GM23338 (cell line): ENCODE data around the gene COL18A1. TPM values are rescaled to one million over a fixed set of nuclear protein-coding genes. Genes with fewer than 3 reads are reported as not detected.

Experiments
- ATAC-seq: fragments of 200-7000 bp; cut with Tn5 transposase; 3 replicates; pipeline ENCODE4 v1.9.1; 2020
- DNase-seq: peaks from one replicate; pipeline ENCODE4 v3.0.0-alpha.2; 2015; ENCODE audit warnings: low spot score
- H2AFZ ChIP-seq: fragments of 200-600 bp; sonication (generic); 2 replicates; pipeline ENCODE4 v1.8.0; 2016; ENCODE audit warnings: antibody characterized with exemption, mild to moderate bottlenecking, moderate library complexity
- H3F3A ChIP-seq: fragments of 200-600 bp; sonication (generic); replicated peaks from 2 replicates; pipeline ENCODE4 v1.8.0; 2017; ENCODE audit warnings: antibody characterized with exemption, mixed run types, low read depth
- H3K27ac ChIP-seq: fragments of 200-600 bp; sonication (generic); 2 replicates; pipeline ENCODE4 v1.6.1; 2016; ENCODE audit warnings: low read depth
- H3K27me3 ChIP-seq: fragments of 200-600 bp; sonication (generic); 2 replicates; pipeline ENCODE4 v1.8.0; 2016; ENCODE audit warnings: mild to moderate bottlenecking, mixed run types, moderate library complexity; ENCODE audit not compliant: insufficient read depth
- H3K36me3 ChIP-seq: fragments of 200-600 bp; sonication (generic); 2 replicates; pipeline ENCODE4 v1.8.0; 2016; ENCODE audit warnings: mild to moderate bottlenecking; ENCODE audit not compliant: insufficient read depth
- H3K4me1 ChIP-seq: fragments of 200-600 bp; sonication (generic); 2 replicates; pipeline ENCODE4 v1.8.0; 2016; ENCODE audit warnings: mild to moderate bottlenecking, moderate library complexity; ENCODE audit not compliant: insufficient read depth
- H3K4me2 ChIP-seq: fragments of 200-600 bp; sonication (generic); 2 replicates; pipeline ENCODE4 v1.7.1; 2017; ENCODE audit warnings: mixed run types
- H3K4me3 ChIP-seq: fragments of 200-600 bp; sonication (generic); 2 replicates; pipeline ENCODE4 v1.6.1; 2016; ENCODE audit warnings: mixed run types
- H3K79me2 ChIP-seq: fragments of 200-600 bp; sonication (generic); replicated peaks from 2 replicates; pipeline ENCODE4 v1.8.0; 2017; ENCODE audit warnings: mild to moderate bottlenecking; ENCODE audit not compliant: insufficient read depth
- H3K9me2 ChIP-seq: fragments of 200-600 bp; sonication (generic); 2 replicates; pipeline ENCODE4 v1.8.0; 2017; ENCODE audit not compliant: insufficient read depth
- H4K20me1 ChIP-seq: fragments of 200-600 bp; sonication (generic); replicated peaks from 2 replicates; pipeline ENCODE4 v1.8.0; 2017; ENCODE audit warnings: mild to moderate bottlenecking; ENCODE audit not compliant: insufficient read depth
- H3K27ac Mint-ChIP-seq: 2 replicates; pipeline ENCODE4 v1.8.0; 2020; ENCODE audit warnings: inconsistent platforms, mild to moderate bottlenecking, moderate library complexity, mixed read lengths
- H3K27me3 Mint-ChIP-seq: 3 replicates; pipeline ENCODE4 v1.8.0; 2022; ENCODE audit warnings: low read depth, mild to moderate bottlenecking, moderate library complexity, mixed read lengths, inconsistent platforms; ENCODE audit not compliant: insufficient read depth, poor library complexity
- H3K36me3 Mint-ChIP-seq: 3 replicates; pipeline ENCODE4 v1.8.0; 2021; ENCODE audit warnings: low read depth, mild to moderate bottlenecking, inconsistent platforms, moderate library complexity, mixed read lengths
- H3K4me1 Mint-ChIP-seq: 3 replicates; pipeline ENCODE4 v1.8.0; 2020; ENCODE audit warnings: mild to moderate bottlenecking, inconsistent platforms, mixed read lengths
- H3K4me3 Mint-ChIP-seq: 3 replicates; pipeline ENCODE4 v1.8.0; 2021; ENCODE audit warnings: moderate library complexity, mild to moderate bottlenecking, inconsistent platforms, mixed read lengths
- H3K9me3 Mint-ChIP-seq: 3 replicates; pipeline ENCODE4 v1.8.0; 2020; ENCODE audit warnings: moderate library complexity, mild to moderate bottlenecking, inconsistent platforms, mixed read lengths
- NANOG ChIP-seq: IDR thresholded peaks from 2 replicates; pipeline ENCODE4 v1.6.1; 2016; ENCODE audit warnings: antibody characterized with exemption, borderline replicate concordance
- STAT1 ChIP-seq: IDR thresholded peaks from one replicate; pipeline ENCODE4 v1.6.1; 2016; ENCODE audit warnings: antibody characterized with exemption; ENCODE audit not compliant: unreplicated experiment
- ZNF114 ChIP-seq: fragments of 250-450 bp; sonication (Bioruptor Pico); IDR thresholded peaks from 2 replicates; pipeline ENCODE4 v1.5.0; 2020; ENCODE audit warnings: mild to moderate bottlenecking, moderate library complexity
- polyA plus RNA-seq: library from polyadenylated mRNA; unstranded; fragments of >200 nt; fragmentation: Nextera tagmentation; extraction: Ambion mirVana; gene quantifications from 2 replicates; pipeline ENCODE4 v1.2.1, GENCODE V29; 2016
- total RNA-seq: library from RNA; depleted of rRNA; stranded (reverse); fragments of >200 nt; shearing (Covaris generic); gene quantifications from 2 replicates; pipeline ENCODE4 v1.2.3, GENCODE V29; 2014
- TF ChIP-seq, protein P1 (sequence below): fragments of 250-450 bp; sonication (Bioruptor Pico); IDR thresholded peaks from 2 replicates; pipeline ENCODE4 v1.5.0; 2020; ENCODE audit warnings: mild to moderate bottlenecking, moderate library complexity
- TF ChIP-seq, protein P2 (sequence below): IDR thresholded peaks from 2 replicates; pipeline ENCODE4 v1.6.1; 2016; ENCODE audit warnings: antibody characterized with exemption

Gene COL18A1
- total and polyA plus RNA-seq, 2 experiments from 2014 or later: 38.4 to 430 TPM

DNA sequence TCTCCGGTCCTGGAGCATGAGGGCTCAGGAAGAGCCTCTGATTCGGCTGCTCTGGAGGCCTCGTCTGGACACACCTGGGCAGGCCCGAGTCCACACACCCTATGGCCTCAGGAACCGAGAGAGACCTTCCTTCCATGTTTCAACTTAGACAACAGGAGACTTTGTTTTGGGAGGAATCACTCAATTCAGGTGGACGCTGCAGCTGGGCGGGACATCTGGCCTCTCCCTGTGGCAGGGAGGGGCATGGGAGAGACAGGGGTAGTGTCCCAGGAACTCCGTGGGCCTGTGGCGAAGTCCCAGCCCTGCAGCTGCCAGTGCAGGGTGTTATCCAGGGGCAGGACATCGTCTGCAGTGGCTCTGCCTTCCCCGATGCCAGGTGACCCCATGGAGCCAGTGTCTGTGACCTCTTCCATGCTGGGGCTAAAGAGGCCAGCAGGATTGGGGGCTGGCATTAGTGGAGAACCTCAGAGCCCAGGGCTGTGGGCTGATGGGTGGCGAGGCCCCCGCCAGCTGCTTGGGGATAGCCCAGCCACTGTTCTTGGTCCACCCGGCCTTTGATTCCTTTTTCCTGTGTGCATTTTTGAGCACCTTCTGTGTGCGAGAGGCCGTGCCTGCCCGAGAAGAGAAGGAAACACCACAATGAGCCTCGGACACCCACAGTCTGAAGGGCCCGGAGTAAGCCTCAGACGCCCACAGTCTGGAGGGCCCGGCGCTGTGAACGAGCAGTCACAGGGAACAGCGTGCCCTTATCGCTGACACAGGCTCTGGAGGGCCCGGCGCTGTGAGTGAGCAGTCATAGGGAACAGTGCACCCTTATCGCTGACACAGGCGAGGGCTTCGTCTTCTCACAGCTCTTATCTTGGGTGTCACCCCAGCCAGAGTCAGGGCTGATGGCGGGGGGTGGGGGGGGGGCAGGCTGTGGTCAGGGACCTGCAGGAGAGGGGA, 6.2 kb downstream of the COL18A1 start (continued):
- TF ChIP-seq, protein P1, sequence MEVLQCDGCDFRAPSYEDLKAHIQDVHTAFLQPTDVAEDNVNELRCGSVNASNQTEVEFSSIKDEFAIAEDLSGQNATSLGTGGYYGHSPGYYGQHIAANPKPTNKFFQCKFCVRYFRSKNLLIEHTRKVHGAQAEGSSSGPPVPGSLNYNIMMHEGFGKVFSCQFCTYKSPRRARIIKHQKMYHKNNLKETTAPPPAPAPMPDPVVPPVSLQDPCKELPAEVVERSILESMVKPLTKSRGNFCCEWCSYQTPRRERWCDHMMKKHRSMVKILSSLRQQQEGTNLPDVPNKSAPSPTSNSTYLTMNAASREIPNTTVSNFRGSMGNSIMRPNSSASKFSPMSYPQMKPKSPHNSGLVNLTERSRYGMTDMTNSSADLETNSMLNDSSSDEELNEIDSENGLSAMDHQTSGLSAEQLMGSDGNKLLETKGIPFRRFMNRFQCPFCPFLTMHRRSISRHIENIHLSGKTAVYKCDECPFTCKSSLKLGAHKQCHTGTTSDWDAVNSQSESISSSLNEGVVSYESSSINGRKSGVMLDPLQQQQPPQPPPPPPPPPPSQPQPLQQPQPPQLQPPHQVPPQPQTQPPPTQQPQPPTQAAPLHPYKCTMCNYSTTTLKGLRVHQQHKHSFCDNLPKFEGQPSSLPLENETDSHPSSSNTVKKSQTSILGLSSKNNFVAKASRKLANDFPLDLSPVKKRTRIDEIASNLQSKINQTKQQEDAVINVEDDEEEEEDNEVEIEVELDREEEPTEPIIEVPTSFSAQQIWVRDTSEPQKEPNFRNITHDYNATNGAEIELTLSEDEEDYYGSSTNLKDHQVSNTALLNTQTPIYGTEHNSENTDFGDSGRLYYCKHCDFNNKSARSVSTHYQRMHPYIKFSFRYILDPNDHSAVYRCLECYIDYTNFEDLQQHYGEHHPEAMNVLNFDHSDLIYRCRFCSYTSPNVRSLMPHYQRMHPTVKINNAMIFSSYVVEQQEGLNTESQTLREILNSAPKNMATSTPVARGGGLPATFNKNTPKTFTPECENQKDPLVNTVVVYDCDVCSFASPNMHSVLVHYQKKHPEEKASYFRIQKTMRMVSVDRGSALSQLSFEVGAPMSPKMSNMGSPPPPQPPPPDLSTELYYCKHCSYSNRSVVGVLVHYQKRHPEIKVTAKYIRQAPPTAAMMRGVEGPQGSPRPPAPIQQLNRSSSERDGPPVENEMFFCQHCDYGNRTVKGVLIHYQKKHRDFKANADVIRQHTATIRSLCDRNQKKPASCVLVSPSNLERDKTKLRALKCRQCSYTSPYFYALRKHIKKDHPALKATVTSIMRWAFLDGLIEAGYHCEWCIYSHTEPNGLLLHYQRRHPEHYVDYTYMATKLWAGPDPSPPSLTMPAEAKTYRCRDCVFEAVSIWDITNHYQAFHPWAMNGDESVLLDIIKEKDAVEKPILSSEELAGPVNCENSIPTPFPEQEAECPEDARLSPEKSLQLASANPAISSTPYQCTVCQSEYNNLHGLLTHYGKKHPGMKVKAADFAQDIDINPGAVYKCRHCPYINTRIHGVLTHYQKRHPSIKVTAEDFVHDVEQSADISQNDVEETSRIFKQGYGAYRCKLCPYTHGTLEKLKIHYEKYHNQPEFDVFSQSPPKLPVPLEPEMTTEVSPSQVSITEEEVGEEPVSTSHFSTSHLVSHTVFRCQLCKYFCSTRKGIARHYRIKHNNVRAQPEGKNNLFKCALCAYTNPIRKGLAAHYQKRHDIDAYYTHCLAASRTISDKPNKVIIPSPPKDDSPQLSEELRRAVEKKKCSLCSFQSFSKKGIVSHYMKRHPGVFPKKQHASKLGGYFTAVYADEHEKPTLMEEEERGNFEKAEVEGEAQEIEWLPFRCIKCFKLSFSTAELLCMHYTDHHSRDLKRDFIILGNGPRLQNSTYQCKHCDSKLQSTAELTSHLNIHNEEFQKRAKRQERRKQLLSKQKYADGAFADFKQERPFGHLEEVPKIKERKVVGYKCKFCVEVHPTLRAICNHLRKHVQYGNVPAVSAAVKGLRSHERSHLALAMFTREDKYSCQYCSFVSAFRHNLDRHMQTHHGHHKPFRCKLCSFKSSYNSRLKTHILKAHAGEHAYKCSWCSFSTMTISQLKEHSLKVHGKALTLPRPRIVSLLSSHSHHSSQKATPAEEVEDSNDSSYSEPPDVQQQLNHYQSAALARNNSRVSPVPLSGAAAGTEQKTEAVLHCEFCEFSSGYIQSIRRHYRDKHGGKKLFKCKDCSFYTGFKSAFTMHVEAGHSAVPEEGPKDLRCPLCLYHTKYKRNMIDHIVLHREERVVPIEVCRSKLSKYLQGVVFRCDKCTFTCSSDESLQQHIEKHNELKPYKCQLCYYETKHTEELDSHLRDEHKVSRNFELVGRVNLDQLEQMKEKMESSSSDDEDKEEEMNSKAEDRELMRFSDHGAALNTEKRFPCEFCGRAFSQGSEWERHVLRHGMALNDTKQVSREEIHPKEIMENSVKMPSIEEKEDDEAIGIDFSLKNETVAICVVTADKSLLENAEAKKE (CRISPR knock-in tag): no peak

DNA sequence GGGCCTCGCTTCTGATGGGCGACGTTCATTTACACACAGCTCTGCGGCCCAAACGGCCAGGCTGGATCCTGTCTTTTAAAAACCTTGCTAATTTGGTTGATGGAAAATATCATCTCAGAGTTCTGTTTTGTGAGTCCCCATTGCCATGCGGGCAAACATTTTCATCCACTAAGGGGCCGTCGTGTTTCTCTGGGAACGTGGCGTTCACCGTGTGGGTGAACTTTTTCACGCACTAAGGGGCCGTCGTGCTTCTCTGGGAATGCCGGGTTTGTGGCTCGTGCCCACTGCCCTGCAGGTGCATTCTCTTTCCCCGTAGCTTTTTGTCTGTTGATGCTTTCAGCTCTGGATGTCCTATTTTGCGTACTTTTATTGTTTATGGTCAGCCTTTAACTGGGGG, 6.8 kb downstream of the COL18A1 start:
- H4K20me1 ChIP-seq: peaks cover 71% of the 10 kb centered on the region
- H2AFZ ChIP-seq: no peak overlapping the region
- H3K9me3 Mint-ChIP-seq: no peaks in the 10 kb centered on the region
- no peak overlapping the region for H3K27ac ChIP-seq
- no peaks in the 10 kb centered on the region; the same call in 1 of the 2 replicates for H3K36me3 ChIP-seq
- no peaks in the 10 kb centered on the region for H3K27me3 ChIP-seq
- peaks cover 74% of the 10 kb centered on the region for H3K4me1 ChIP-seq
- H3K4me3 ChIP-seq: no peak overlapping the region
- H3K36me3 Mint-ChIP-seq: peaks cover 19% of the 10 kb centered on the region
- H3K27ac Mint-ChIP-seq: peak overlapping the region; percentile 27
- no peaks in the 10 kb centered on the region for H3K9me2 ChIP-seq
- peaks cover 89% of the 10 kb centered on the region for H3K4me1 Mint-ChIP-seq
- H3K79me2 ChIP-seq: peaks cover 99% of the 10 kb centered on the region
- no peak overlapping the region for H3K4me2 ChIP-seq
- no peak overlapping the region; the same call in 2 of the 3 replicates for H3K4me3 Mint-ChIP-seq
- DNase-seq (no peak), ATAC-seq (no peak)
- H3F3A ChIP-seq: peaks cover 17% of the 10 kb centered on the region
- H3K27me3 Mint-ChIP-seq: peaks cover 23% of the 10 kb centered on the region
- TF ChIP-seq NANOG (no peak), STAT1 (no peak), ZNF114 (CRISPR knock-in tag) (no peak)
- TF ChIP-seq, protein P1 (CRISPR knock-in tag): no peak
- TF ChIP-seq, protein P2, sequence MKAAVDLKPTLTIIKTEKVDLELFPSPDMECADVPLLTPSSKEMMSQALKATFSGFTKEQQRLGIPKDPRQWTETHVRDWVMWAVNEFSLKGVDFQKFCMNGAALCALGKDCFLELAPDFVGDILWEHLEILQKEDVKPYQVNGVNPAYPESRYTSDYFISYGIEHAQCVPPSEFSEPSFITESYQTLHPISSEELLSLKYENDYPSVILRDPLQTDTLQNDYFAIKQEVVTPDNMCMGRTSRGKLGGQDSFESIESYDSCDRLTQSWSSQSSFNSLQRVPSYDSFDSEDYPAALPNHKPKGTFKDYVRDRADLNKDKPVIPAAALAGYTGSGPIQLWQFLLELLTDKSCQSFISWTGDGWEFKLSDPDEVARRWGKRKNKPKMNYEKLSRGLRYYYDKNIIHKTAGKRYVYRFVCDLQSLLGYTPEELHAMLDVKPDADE: no peak
